ENCODE results near the gene MESP2.

The MESP2 gene

DNA sequence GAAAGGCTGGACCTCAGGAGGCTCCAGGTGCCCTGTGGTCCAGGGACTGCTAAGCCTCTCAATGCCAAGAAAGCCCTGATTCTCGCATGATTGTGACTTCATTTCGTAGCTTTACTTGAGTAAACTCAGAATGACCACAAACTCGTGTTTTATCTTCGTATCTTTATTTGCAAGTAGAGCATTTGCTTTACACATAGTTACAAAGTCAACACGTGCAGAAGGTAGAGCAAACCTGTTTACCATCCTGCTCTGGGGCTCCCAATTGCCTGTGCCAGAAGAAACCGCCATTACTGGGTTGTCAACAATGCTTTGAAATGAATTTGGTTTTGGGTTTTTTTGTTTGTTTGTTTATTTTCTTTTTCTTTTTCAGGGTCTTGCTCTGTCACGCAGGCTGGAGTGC, 19.2 kb upstream of the MESP2 start:
- no peak for DNase-seq

DNA sequence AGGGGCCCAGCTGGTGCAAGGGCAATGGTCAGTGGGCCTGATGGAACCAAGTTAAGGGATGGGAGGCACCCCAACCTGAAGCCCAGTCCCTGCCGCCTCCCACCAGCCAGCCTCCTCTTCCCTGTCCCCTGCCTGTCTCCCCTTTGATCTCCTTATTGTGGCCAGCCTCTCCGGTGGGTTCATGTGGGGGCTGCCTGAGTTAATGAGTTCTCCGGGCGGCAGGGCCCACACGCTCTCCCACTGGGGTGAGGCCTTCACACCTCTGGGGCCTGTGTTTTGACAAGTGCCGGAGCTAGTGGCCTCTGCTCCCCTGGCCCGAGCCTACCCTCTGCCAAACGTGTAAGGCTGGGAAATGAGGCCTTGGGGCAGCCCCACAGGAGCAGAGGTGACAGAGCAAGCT, 17.8 kb upstream of the MESP2 start:
- no peak for DNase-seq

DNA sequence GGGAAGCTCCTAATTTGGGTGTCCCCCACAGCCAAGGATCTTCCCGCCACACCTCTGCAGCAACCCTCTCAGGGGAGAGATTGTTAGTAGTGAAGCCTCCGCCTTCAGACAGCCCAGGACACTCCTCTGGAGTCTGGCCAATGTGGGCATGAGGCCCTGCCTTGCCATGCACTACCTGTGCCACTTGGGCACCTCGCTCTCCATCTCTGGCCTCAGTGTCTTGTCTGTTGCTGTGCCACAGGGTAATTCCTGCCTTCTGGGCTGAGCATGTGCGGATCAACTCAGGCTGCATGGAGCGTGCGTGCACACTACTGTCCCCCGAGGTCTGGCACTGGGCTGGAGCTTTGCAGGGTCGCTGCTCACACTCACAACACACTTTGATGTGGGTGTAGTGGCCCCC, 17.2 kb upstream of the MESP2 start:
- no peak for DNase-seq

DNA sequence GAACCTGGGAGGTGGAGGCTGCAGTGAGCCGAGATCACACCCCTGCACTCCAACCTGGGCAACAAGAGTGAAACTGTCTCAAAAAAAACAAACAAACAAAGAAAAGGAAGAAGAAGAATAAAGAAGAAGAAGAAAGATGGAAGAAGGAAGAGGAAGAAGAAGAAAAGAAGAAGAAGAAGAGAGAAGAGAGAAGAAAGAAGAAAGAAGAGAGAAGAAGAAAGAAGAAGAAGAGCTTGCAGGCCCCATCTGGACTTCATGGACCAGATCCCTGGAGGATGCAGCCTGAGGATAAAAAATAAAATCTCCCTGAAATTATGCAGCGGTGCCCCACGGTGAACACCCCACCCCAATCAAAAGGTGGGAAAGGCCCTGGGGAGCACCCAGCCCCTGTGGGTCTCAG, 16.3 kb upstream of the MESP2 start:
- no peak for DNase-seq

DNA sequence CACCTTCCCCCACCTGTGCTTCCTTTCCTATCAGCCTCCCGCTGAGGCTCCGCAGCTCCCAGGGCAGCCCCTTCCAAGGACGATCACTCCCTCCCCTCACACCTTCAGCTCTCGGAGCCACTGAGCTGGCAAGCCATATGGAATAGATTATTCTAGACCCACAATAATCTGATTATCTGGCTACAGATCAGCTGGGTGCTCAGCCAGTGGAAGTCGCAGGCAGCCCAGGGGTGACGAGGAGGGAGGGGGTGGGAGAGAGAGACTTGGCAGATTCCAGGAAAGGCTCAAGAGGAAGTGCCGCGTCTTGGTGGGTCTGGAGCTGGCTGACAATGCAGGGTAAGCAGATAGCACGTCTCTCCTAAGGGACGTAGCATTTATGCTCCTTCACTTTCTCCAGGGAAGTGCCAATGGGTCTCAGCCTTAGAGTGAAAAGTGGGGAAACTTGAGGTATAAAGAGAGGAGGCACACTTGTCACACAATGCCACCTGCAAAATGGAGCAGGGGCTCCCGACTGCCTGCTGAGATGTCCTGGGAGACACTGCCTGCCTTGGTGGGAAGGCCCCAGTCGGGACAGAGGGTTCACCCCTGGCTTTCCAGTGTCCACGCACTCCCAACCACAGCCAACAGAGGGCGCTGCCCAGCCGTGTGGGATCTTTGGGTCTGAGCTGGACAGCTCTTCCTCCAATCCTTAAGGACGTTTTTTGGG, 15.7 kb upstream of the MESP2 start:
- DNase-seq = peak; percentile 43

DNA sequence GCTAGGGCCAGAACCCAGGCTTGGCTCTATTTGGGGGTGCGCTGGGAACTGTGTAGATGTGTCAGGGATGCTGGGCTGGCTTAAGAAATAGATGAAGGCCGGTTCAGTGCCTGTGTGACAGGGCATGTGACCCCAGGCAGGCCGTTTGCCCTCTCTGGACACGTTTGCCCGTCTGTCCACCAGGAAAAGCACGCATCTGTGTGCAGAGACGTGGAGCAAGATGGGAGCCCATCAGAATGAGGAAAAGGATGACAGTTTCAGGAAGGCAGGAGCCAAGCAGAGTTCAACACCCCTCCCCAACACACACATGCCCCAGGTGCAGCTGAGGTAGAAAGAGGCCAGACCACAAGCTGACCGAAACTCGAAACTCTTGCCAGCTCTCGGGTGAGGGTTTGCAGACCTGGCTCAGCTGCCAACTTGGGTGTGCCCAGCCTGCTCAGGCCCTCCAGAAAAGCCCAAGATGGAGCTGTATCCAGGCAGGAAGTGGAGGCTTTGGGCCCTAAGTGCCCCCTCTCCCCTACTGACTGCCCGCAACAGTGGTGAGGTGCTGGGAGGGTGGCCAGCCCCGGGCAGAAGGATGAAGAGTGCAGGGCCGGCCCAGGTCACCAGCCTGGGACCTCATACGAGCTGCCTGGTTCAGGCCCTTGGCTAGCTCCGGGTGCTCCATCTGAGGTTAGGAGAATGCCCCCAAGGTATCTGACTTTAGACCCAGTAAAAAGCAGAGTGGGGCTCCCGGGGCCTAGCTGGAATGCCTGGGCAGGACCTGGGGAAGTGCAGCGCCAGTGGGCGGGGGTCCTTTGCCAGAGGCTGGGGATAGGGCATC, 14.9 kb upstream of the MESP2 start:
- no peak for DNase-seq

DNA sequence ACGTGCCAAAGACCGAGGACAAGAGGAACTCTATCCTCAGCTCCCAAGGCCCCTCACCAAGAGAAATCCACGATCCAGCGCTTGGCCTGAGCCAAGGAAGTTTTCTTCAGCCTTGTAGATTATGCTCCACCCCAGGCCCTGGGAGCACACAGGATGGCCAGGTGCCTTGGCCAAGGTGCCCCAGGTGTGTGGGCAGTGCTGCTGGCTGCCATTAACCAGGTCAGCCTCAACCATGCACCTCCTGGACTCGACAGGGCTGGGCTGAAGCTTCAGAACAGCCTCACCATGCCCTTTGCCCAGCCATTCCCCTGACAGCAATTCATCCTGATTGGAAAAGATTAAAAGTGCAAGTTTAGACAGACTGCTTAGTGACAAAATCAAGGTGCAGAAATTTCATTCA, 14.2 kb upstream of the MESP2 start:
- DNase-seq = no peak

DNA sequence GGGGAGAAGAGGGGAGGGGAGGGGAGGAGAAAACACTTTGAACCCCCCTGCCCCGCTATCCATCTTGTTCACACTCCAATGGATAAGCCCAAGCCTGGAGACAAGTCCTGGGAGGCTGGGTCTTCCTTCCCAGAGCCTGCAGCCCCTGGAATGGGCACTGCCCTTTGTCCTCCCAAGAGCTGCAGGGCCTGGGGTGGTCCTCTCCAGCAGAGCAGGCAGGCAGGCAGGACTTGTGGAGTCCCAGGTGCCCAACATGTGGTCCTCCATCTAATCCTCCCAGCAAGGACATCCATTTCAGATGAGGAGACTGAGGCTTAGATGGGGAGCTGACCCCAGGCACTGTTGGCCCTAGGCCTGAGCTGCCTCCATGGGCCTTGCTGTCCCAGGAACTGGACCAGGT, 10.4 kb upstream of the MESP2 start:
- DNase-seq = no peak

DNA sequence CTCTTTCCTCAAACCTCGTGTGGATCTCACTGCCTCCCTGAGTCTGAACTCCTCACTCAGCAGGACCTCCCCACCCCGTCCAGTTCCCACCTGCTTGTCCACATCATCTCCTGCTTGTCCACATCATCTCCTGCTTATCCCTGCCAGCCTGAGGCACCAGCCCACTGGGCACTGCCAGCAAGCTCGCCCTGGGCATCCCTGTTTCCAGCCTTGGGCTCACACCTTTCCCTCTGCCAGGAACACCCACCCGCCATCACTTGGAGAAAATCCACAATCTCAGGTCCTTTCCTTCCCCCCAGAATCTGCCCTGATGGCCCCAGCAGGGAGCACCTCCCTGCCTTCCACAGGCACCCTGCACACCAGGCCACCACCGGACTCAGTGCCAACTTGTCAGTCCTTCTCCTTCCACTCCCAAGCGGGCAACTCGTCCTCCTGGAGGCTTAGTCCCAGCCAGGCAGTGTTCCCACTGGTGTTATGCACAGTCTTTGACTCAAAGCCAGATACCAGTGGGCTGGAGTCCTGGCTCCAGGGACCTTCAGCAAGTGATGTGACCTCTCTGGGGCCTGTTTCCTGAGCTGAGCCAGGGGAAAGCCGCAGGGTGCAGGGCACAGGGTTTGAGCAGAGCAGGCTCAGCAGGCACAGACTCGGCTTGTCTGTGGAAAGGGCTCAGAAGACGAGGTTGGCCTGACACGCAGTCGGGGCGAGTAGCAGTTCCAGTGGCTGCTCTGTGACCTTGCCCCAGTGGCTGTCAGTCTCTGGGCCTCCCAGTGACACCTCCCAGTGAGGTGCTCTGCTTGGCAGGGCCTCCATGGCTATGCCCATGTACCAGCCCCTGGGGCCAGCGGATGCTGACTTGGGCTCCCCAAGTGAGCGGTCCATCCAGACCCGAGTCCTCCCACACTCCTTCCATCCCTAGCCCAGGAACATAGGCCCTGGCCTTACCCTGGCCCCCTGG, 9.5 kb upstream of the MESP2 start:
- DNase-seq = no peak

DNA sequence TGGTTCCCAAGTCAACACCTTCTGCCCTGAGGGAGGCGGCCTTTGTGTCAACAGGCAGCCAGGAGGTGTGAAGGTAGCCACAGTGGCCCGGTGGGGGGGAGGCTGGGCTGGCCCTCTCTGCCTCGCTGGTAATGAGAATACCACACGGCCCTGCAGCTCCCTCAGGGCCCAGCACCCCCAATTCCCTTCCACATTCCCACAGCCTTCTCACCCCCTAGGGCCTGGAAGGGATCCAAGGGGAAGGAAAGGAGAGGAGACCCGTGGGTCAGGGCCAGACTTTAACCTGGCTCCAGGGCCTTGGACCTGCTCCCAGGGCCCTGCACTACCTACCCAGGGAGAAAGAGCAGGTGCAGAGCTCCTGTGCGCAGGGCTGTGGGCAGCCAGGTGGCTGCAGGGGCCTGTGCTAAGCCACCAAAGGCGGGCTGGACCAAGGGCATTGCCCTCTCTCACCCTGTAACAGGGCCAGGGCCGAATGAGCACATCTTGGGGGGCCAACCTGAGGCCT, 8.7 kb upstream of the MESP2 start:
- DNase-seq = no peak

DNA sequence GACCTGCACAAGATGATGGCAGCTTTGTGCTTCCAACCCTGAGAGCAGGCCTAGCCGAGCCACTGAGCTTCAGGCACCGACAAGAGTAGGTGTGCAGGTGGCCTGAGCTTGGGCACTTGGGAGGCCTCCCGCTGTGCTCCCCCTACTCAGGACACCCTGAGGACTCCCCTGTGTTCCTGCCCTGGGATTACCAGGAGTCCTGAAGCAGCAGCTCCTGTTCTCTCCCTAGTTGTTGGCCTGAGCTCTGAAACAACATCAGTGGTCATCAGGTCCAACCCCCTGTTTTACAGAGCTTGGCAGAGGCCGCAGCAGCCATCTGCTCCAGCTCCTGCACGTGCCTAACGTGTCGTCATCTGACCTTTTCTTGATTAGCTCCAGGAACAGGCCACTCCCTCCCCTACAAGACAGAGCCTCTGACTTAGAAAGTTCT, 8.0 kb upstream of the MESP2 start:
- DNase-seq = no peak

DNA sequence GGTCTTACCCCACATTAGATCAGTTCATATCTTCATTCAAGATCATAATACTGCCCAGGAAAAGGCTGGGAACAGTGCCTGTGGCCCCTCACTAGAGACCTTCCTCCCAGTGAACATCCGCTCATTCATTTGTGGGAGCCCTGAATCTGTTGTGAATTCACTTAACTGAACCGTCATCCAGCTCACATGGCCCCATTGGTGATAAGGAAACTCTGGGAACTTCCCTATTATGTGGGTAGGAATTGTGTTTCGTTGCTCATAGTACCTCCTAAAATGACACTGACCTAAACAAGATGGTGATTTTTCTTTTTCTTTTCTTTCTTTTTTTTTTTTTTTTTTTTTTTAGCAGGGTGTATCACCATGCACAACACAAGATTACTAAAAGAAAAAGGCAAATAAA, 6.8 kb upstream of the MESP2 start:
- no peak for DNase-seq

DNA sequence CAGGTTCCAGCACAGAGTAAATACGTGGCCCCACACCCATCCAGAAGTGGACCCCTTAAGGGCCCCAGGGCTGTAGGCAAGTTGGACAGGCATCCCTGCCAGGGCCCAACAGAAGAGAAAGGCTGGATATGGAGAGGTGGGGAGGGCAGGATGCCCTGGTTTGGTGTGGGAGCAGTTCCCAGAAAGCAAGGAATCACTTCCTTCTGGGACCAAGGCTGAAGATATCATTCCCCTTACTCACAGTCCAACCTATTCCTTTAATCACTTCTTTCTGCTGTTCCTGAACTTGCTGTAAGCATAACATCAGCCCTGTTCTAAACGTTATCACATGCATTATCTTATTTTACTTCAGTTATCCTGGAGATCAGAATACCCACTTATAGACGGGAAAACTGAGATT, 6.1 kb upstream of the MESP2 start:
- no peak for DNase-seq

DNA sequence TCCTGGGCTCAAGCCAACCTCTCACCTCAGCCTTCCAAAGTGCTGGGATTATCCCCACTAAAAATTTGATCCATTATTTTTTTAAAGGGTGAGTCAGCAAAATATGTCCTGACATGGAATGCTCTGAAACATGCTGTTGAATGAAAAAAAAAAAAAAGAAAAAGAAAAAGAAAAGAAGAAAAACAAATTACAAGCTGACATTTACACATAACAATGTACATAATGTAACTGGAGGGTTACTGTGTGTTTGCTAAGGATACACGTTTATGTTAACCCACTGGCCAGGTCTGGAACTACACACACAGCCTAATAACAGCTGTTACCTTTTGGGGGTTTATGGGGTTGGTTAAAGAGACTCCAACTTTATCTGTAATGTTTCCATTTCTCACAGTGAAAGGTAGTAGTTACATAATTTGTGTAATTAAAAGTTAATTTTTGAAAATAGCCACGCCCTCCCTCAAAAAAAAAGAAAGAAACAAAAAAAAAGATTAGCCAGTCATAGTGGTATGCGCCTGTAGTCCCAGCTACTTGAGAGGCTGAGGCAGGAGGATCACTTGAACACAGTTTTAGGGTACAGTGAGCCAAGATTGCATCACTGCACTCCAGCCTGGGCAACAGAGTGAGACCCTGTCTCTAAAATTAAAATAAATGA, 3.1 kb upstream of the MESP2 start:
- no peak for DNase-seq

DNA sequence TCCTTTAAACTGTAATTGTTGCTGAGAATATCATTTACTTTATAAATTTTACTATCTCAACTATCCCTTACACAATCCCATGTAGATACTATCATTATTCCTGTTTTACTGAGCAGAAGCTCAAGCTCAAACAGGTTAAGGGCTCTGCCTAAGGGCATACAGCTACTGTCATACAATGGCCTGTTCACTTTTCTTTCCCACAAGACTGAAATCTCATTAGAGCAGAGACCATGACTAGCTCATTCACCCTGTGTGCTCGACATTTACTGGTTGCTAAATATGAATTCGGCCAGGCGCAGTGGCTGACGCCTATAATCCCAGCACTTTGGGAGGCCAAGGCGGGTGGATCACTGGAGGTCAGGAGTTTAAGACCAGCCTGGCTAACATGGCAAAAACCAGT, 1.6 kb upstream of the MESP2 start:
- no peak for DNase-seq

DNA sequence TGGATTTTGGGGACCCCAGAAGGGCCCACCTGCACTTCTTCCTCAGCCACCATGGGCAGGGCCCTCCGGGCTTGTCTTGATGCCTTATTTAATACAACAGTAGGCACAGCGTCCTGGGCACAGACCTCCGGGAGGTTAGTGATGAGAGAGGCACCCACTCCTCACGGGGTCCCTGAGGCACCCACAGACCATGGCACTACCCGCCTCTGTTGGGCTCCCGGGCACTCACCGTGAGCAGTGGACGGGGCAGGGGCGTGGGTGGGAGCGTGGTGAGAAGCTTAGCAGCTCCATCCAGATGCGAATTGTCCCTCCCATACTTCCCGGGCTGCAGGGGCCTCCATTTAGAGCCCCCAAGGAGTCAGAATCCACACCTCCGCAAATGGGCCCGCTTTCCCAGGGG, 317 bp upstream of the MESP2 start:
- no peak for DNase-seq

DNA sequence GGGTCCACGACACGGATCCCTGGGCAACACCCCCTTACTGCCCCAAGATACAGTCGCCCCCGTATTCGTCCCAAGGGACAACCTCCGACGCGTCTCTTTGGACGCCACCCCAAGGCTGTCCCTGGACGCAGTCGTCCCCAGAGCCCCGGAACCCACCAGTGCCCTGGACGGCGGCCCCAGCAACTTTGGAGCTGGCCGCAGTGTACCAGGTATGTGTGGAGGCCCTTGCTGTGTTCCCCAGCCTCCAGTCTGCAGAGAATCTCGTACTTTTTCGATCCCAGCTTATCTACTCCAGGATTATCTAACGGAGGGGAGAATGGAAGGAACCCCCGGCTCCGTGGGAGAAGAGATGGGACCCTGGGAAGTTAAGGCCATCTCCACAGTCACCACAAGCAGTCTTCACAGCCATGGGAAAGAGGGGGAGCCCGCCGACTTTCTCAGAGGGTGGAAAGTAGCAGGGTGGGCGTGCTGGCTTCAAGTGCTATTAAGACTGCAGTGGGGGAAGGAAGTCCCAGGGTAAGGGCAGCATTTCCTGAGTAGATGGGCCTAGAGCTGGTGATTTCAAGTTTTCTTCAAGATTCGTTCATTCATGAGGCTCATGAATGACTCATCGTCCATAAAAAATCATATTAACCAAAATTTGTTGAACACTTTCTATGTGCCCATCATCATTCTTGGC, 1.1 kb downstream of the MESP2 start:
- no peak for DNase-seq

DNA sequence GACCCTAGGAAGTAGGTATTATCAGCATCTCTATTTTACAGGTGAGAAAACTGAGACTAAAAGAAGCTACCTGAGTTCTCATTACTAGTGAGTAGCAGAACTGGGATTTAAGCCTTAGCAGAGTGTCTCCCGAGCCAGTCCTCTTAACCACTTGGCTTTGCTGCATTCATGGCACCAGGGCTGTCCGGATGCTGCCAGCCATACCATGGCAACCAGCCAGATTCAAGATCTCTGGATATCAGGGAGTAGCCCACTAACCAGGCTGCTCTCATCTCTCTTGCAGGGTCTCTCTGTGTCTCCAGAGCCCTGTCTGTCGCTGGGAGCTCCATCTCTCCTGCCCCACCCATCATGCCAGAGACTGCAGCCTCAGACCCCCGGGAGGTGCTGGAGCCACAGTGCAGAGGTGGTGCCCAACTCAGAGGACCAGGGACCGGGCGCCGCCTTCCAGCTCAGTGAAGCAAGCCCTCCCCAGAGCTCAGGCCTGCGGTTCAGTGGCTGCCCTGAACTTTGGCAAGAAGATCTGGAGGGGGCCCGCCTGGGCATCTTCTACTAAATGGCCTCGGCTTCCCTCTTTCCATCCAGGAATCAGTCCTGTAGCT, 1.7 kb downstream of the MESP2 start:
- no peak for DNase-seq

DNA sequence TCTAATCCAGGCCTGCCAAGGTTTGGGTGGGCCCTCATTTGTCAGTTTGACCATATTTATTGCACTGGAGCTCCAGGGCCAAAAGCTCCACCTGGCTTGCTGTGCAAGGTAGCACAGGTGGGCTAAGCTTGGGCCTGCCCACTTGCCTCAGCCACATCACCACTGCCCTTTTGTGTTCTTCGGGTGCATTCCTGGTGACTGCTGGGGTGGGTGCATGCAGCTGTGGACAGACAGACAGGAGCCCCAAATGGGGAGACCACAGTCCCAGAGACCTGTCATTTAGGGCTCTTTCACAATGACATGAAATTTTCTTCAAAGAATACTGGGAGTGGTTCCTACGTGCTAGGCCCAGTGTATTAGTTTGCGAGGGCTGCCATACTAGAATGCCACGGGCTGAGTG, 2.7 kb downstream of the MESP2 start:
- no peak for DNase-seq

DNA sequence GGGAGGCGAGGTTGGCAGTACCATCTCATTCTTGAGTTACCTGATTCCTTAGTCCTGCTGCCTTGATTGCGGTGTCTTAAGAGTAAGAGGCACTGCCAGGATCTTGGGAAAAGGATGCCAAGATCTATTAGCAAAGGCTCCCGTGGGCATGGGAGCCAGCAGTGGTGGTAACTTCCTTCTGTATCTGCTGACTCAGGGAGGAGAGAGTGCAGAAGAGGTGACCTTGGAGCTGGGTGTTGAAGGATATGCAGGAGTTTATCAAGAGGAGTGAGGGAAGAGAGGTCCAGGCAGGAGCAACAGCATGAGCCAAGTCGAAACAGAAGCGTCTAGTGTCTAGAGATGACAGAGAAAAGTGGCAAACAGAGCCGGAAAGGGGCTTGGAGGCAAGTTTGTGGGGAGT, 4.5 kb downstream of the MESP2 start:
- DNase-seq = no peak

DNA sequence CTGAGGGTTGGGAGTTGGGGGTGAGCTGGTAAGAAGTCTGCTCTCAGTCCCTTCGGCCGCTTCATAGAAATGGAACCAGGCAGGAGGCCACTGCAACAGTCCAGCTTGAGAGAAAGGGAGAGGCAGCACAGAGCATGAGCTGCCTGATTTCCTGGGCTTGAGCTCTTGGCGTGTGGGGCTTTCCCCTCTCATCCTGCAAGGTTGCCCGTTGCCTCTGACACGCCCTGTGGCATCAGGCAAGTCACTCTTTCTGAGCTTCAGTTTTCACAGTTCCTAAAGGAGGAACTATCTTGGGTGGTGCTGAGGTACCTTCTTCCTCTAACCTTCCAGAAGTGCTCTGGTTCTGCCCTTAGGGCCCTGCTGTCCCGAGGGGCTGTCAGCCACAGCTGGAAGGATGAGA, 4.9 kb downstream of the MESP2 start:
- DNase-seq = no peak

Data from activated effector memory CD4-positive, alpha-beta T cell treated with Interleukin-2 at 50 U/mL for 16 hours (primary cell).